Measurements from ENCODE around the gene DHCR24.
"Not testable (repeated sequence)": the region's sequence is repeated elsewhere in the genome, so short reads cannot be mapped to it uniquely, and the experiment has no call there.

The DHCR24 gene

DNA sequence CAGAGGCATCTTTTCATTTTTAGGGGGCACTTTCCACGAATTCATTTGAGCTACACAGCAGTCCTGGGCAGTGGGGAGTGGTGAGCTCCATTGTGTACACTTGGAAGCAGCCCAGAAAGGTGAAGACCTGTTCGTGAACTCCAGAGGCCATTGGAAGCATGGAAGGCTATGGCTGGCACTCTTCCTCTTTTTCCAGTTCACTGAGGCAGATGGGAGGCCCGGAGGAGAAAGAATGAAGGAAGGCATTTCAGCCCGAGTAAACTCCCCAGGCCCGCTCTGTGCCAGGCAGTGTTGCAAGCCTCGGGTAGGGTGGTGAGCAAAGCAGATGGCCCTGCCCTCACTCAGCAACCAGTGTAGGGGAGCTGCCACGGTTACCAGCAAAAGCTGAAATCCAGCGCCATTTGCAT is 673 bp upstream of the DHCR24 start:
- DNase-seq, result no peak

DNA sequence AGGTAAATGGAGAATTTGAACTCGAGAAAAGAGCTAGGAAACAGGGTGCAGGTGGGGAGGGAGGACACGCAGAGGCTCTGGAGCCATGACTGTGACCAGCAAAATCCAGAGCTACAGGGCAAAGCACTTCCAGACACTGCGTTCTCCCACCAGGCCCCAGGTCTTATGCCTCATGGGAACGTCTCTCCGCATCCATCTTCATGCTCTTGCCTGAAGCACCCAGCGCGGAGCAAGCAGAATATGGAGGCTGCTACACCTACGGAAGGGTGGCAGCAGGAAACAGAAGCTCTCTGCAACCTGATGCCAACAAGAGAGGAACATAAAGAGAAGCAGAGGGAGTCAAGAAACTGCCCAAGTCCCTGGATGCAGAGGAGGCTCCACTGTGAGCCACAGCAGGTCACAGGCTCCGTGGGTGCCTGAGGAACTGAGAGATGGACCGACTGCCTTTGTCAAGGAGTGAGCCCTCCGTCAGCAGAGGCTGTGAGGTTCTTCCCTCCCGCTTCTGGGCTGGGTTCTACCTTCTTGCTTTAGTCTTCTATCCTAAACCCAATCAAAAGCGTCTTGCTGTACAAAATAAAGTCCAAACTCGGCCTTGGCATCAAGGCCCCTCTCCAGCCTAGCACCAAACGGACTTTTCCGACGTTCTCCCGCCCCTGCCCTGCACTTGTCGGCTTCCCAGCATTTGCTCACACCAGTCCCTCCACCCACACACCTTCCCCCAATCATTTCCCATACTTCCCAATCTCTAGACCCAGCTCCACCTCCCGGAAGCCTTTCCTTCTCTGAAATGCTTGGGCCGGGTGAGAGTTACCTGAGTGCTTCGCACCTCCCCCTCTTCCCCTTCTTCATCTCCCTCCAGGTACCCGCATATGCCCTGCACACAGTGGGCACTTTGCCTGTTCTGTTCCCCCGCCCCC is 930 bp downstream of the DHCR24 start:
- peak; percentile 35 for DNase-seq

DNA sequence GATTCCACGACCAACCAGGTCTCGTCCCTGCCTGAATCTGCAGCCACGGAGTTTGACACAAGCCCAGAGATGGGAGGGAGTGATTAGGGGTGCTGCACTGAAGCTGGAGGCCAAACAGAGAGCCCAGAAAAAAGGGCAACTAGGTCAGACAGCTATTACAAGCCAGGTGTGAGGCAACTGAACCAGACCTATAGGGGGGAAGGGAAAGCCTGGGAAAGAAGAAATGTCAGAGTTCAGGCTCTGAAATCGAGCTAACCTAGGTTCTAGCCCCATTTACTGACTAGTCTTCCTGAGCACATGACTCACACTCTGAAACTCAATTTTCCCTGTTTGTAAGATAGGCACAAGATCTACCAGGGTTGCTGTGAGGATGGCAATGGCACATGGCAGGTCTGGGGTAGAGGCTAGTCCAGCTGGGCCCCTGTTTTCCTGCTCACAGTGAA is 1.7 kb downstream of the DHCR24 start:
- no peak for DNase-seq

DNA sequence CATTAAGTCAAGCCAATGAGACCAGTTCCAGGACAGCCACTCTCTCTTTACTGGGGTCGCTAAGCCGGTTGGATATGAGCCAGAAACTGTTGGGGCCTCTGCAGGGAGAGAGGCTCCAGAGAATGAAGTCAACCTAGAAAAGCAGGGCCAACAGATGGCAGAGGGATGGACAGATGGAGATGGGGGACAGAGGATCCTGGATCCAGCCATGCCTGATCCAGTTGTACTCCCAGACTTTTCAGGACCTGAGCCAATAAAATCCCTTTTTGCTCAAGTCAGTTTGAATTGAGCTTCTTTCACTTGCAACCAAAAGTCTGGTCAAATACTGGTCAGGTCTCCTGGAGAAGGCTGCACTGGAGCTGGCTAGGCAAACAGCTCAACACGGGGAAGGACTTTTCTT is 2.2 kb downstream of the DHCR24 start:
- DNase-seq, result peak; percentile 22

DNA sequence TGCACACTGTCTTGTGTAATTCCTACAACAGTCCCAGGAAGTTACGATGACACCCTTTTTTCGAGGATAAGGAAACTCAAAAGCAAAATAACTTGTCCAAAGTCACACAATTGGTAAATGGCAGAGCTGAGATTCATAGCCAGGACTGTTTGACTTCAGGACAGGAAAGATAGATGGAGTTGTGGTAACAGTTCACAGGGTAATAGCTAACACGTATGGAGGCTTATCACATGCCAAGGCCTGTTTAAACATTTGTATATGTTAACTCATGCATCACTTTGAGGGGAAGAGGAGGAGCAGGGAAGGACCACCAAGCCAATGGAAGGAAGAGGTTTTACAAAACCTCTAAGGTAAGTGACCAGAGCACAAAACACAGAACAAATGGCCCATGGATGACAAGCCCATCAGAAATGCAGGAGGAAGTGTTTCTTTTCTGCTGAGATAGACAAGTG is 2.8 kb downstream of the DHCR24 start:
- DNase-seq, result peak; percentile 17

DNA sequence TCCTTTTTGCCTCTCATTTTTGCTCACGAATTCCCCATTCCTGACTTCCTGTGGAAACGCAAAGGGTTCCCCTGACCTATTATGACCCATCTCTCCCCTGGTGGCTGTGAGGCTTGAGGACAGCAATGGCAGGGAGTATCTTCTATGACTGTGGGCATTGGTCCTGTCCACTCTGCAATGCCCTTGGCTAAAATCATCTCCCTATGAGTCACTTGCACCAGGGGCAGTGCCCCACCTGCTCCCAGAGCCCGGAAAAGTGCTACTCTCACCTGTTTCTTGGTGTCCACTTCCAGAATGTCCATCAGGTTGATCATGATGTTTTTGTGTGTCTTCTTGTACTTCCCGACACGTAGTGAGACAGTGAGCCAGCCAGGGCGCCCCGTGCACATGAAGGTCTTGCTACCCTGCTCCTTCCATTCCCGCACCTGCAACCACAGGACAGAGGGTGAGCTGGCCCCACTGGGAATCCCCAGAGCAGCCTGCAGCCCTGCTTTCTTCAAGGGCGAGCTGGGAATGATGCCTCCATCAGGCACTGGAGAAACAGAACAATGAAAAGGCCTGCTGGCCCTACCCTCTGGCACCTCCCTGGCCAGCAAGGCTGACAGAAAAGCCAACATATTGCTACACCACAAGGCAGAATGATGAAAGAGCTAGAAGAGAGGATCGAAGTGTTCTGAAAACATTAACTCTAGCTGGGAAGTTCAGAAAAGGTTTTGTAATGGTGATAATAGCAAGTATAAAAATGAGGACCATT is 3.5 kb downstream of the DHCR24 start:
- no peak for DNase-seq

DNA sequence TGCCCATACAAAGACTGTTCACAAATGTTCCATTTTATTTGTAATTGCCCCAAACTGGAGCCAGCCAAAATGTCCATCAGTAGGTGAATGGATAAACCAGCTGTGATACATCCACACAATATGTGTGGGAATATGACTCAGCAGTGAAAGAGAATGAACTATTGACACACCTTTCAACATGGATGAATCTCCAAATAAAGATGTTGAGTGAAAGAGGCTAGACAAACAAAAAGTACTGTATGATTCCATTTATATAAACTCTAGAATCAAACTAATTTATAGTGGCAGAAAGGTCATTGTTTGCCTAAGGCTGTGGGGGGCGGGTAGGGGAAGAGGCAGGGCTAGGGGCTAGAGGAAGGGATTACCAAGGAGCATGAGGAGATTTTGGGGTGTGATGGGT is 4.5 kb downstream of the DHCR24 start:
- no peak for DNase-seq

DNA sequence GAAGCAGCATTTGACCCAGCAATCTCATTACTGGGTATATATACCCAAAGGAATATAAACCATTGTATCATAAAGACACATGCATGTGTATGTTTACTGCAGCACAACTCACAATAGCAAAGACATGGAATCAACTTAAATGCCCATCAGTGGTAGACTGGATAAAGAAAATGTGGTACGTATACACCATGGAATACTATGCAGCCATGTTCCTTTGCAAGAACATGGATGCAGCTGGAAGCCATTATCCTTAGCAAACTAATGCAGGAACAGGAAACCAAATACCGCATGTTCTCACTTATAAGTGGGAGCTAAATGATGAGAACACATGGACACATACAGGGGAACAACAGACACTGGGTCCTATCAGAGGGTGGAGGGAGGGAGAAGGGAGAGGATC is 5.4 kb downstream of the DHCR24 start:
- not testable (repeated sequence) for DNase-seq

DNA sequence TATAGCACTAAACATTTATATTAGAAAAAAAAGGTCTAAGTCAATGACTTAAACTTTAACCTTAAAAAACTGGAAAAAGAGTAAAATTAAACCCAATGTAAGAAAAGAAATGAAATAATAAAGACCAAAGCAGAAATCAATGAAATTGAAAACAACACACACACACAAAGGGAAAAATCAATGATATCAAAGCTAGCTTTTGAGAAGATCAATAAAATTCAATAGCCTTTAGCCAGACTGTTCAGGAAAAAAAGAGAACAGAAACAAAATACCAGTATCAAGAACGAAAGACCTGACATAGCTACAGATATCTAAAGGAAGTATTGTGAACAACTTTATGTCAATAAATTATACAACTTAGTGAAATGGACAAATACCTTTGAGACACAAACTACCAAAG is 7.1 kb downstream of the DHCR24 start:
- DNase-seq, result no peak

DNA sequence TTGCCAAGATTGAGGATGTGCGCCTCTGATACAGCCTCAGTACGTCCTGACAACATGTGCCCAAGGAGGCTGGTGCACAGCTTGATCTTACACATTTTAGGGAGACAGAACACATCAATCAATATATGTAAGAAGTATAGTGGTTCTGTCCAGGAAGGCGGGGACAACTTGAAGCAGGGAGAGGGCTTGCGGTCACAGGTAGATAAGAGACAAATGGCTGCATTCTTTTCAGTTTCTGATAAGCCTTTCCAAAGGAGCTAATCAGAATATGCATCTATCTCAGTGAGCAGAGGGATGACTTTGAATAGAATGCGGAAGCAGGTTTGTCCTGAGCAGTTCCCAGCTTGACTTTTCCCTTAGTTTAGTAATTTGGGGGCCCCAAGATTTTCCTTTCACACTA is 10.2 kb downstream of the DHCR24 start:
- no peak for DNase-seq

DNA sequence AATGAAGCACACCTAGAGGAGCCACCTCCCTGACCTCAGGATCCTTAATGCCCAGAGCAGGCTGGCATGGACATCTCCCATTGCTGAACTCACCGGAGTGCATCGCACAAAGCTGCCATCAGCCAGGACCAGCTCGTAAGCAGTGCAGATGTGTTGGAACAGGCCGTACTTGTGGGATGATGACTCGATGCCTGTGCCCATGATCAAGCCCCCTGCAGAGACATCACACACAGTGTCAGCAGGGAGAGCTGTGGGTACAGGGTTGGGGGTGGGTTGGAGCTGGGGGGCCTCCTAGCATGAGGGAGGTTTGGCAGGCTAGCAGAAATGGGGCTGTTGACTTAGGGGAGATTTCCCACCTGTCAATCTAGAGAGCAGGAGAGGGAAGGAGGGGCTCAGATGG is 12.0 kb downstream of the DHCR24 start:
- DNase-seq, result no peak

DNA sequence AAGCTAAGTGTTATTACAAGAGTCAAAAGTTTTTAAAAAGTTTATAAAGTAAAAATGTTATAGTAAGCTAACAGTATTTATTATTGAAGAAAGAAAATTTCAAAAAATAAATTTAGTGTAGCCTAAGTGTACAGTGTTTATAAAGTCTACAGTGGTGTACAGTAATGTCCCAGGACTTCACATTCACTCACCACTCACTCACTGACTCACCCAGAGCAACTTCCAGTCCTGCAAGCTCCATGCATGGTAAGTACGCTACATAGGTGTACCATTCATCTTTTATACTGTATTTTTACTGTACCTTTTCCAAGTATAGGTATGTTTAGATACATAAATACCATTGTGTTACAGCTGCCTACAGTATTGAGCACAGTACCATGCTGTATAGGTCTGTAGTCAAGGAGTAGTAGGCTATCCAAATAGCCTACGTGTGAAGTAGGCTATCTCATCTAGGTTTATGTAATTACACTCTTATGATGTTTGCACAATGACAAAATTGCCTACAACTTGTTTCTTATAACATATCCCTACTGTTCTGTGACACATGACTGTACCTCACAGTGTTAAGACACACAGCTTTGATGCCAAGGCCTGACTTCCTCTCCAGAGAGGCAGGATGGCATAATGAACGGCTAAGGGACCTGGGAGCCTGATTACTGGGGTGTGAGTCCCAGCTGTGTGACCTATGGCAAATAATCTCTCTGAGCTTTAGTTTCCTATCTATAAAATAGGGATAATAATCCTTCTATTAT is 12.7 kb downstream of the DHCR24 start:
- DNase-seq, result no peak

DNA sequence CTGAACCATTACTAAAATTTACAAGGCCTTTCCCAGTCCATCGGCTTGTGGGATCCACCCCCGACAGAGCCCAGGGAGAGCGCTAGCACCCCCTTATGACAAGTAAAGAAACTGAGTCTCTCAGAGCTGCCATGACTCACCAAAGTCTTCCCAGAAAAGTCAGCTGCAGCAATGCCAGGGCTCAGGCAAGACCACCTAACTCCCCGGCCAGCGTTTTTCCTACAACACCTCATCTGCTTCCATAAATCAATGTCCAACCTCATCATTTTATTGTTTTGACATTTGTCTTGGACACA is 15.0 kb downstream of the DHCR24 start:
- no peak for DNase-seq

DNA sequence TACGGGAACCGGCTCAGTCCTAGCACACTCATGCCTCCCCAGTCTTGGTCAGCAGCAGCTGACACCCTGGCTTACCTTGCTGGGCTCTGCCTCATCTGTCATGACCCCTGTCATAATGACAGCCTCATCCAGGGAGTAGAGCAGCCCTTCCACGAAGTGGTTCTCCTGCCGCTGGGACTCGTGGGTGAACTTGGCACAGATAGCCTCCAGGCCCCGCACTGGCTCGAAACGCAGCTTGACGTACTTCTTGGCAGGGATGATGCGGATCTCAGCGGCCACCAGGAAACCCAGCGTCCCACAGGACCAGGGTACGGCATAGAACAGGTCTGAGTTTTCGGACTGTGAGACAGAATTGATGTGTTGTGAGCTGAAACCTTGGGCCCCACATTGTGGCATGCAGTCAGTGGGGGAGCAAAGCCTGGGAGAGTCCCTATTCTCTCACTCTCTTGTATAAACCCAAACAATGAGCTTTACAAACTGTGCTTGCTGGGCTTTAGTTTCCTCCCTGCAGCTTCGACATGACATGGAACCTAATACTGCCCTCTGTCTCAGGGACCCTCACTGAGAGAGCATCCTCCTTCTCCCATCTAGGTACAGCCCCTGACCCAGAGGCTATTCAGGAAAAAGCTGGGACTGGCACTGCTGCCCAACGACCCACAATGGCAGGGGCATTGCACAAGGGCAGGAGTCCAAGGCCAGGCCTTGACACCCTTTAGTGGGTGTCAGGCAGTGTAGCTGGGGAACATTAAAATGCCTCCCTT is 15.5 kb downstream of the DHCR24 start:
- DNase-seq, result no peak

DNA sequence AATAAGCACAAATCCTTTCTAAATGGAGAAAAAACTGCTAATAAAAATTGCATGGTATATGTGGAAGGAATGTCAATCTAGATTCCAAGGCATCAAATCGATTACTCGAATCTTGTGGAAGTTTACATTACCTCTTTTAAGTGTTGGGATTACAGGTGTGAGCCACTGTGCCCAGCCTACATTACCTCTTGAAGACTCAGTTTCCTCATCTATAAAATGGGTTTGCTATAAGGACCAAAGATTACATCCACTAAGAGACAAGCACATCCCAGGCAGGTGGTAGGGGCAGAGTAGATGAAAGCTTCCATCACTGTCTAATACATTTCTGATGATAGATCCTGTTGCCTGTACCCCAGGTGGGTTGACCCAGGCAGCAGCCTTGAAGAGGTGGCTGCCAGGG is 16.1 kb downstream of the DHCR24 start:
- no peak for DNase-seq

DNA sequence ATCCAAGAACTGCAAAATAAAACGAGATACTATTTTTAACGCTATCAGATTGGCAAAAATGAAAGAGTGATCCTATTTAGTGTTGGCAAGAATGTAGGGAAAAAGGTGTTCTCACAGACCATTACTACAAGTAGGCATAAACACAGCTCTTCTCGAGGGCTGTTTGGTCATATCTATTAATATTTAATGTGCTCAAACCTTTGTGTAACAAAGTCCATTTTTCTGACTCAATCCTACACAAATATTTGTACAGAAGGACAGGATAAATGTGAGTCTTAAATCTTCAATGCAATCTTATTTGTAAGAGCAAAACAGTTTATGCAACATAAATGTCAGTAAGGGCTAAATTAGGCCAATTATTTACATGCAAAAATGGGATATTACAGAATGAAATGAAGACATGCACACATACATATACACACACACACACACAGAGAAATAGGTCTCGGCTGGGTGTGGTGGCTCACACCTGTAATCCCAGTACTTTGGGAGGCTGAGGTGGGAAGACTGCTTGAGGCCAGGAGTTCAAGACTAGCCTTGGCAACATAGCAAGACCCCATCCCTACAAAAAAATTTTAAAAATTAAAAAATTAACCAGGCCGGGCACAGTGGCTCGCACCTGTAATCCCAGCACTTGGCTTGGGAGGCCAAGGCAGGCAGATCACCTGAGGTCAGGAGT is 17.7 kb downstream of the DHCR24 start:
- DNase-seq, result no peak

DNA sequence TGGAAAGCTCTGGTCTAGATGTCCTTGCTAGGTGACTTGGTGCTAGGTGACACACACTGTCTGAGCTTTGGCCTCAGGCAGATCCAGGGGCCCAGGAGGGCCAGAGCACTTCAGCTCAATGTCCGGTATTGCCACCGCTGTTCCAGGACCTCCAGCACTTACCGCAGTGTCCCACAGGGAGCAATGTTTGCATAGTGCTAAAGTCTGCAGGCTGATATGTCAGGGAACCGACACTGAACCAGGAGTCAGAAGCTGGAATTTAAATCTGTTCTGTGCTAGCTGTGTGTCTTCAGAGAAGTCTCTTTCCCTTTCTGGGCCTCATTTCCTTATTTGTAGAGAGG is 19.3 kb downstream of the DHCR24 start:
- DNase-seq, result no peak

DNA sequence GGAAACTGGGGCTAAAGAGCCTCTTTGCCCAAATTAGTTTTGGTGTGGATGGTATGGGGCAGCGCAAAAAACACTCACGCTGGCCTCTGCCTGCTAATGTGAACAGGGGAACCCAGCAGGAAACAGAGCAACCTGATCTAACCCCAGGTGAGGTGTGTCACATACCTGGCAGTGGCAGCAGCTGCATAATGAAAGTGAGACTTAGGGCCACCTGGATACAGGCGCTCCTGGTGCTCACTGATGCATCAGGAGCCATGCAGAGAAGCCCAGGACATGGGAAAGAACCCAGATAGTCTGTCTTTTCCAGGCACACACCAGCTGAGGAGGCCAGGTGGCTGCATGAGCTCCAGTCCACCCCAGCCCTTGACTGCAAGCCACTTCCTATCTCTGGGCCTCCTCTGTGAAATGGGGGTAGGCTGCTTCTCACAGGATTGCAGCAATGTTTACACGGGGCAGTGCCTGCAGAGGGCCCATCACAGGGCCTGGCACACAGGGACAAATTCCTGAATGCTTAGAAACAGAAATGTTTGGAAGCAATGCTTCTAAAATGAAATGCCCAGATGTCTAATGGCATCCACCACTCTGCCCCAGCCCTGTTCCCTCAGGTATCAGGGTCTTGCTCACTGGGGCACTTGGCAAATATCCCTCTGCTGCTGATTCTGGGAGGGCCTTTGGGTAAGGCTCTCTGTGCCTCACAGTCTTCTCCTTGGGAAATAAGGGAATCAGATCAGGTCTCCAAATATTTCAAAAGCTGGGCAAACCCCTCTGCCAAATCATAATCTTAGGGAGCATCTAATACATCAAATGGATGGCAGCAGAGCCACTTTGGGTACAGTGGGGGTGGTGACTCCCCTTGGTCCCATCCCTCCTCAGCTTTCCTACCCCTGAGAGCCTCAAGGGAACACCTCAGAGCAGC is 19.9 kb downstream of the DHCR24 start:
- no peak for DNase-seq

DNA sequence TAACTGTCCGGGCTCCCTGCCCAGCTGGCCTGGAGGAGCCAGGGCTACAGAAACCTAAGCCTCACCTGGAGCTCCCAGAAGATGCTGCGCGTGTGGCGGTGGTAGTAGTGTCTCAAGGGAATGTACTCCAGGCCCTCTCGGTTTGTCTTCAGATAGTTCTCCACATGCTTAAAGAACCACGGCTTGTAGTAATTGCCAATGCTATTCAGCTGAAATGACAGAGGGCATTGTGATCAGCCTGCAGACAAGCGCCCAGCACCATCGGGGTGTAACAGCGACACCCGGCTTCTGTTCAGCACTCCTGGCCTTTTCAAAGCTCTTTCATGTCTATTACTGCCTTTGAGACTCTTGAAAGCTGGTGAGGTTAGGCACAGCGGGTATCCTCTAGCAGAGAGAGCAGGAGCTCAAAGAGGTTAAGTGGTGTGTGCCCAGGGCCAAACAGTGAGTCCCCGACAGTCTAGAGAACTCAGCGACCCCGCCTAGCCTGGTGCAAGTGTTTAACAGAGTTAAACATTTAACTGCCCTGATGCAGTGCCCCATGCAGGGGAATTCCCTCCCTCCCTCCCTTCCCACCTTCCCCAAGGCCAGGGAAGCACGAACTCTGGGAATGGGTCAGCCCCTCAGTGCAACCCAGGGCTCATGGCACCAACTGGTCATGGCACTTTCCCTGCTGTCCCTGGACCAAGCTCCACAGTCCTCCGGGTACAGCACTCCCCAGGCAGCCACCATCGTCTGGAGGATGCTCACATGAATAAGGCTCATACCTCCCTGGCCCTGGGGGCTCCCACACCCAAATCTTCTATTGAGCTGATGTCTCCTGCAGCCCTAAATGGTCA is 21.5 kb downstream of the DHCR24 start:
- no peak for DNase-seq

All from eye (tissue), 1 donor.